Kidney (tissue), 14 donors: Measurements from ENCODE around the gene MYO1D. TPM values are rescaled to one million over a fixed set of nuclear protein-coding genes. Genes with fewer than 3 reads are reported as not detected.

Source experiments
- DNase-seq, 5 donors: peaks; one replicate each; pipeline ENCODE4 v3.0.0-alpha.2; 2013 to 2020
- FAIRE-seq: peaks from 2 replicates; lab custom pipeline; 2012; peaks lifted over from hg19 to GRCh38; lab: Jason Lieb, UNC
- H3K27ac ChIP-seq, 2 donors: one replicate each; pipeline ENCODE4 v1.7.0; 2013; ENCODE audit warnings: low read depth in 2 of 2, low read length in 2 of 2, inconsistent platforms in 1 of 2
- H3K27me3 ChIP-seq: one replicate; pipeline ENCODE4 v1.7.1; 2013; ENCODE audit warnings: low read length, inconsistent platforms; ENCODE audit not compliant: control insufficient read depth, insufficient read depth
- H3K36me3 ChIP-seq, 3 donors: one replicate each; pipeline versions ENCODE4 v1.7.0 to v1.7.1; 2013; ENCODE audit warnings: low read length in 3 of 3, control low read depth in 1 of 3, inconsistent platforms in 1 of 3; ENCODE audit not compliant: insufficient read depth in 3 of 3, control insufficient read depth in 2 of 3
- H3K4me1 ChIP-seq, 3 donors: one replicate each; pipeline versions ENCODE4 v1.7.0 to v1.7.1; 2013; ENCODE audit warnings: low read length in 3 of 3, inconsistent platforms in 1 of 3, low read depth in 1 of 3; ENCODE audit not compliant: control insufficient read depth in 2 of 3, insufficient read depth in 2 of 3
- H3K4me3 ChIP-seq, 3 donors: one replicate each; pipeline versions ENCODE4 v1.7.0 to v1.8.1; 2013; ENCODE audit warnings: low read length in 3 of 3, control low read depth in 1 of 3, inconsistent platforms in 1 of 3
- H3K9ac ChIP-seq, 3 donors: one replicate each; pipeline versions ENCODE4 v1.7.0 to v1.7.1; 2013; ENCODE audit warnings: low read length in 3 of 3, control low read depth in 1 of 3, inconsistent platforms in 1 of 3
- H3K9me3 ChIP-seq, 3 donors: one replicate each; pipeline versions ENCODE4 v1.7.0 to v1.7.1; 2013; ENCODE audit warnings: low read length in 3 of 3, control low read depth in 1 of 3, inconsistent platforms in 1 of 3; ENCODE audit not compliant: control insufficient read depth in 2 of 3, insufficient read depth in 1 of 3
- CTCF ChIP-seq: IDR thresholded peaks from 3 replicates; pipeline ENCODE4 v1.5.1; 2012; ENCODE audit warnings: mild to moderate bottlenecking, moderate library complexity, borderline replicate concordance; ENCODE audit not compliant: insufficient read depth; ENCODE audit errors: extremely low read depth
- intact Hi-C: fragments of 100-400 bp; cut with DNase I; formaldehyde crosslinking; loops from one replicate; pipeline ENCODE4 v1.11.1; 2022
- polyA plus RNA-seq: library from polyadenylated mRNA; stranded (reverse); fragments of 350-450 nt; fragmentation: Illumina TruSeq; extraction: RNeasy Lipid Tissue Mini Kit (QIAGEN cat#74804); gene quantifications from one replicate; pipeline ENCODE4 v1.2.3, GENCODE V29; 2014; ENCODE audit warnings: low read depth, low replicate concordance; ENCODE audit not compliant: insufficient read depth
- total RNA-seq: library from RNA; stranded (reverse); fragmentation: NEBNext Ultra II Directional; extraction: Animal tissue kit (Norgen Biotek cat#: 25700); gene quantifications from one replicate; pipeline ENCODE4 v1.2.1, GENCODE V29; 2021
- donor health status: control.
- donor health status: control.
- donor health status: control.
- donor health status: control.
- donor health status: control.
- donor health status: DM: yes; HTN: yes; CAD: no.
- donor health status: Normal renal cell carcinoma (clear cell type).

MYO1D gene
- total and polyA plus RNA-seq, 2 donors from 2014 or later: 21.1 to 99.9 TPM

GRCh38 chr17:32810690-32811089, 66.2 kb downstream of the MYO1D start:
- H3K27ac ChIP-seq: no peak overlapping the region
- no peaks in the 10 kb centered on the region for H3K27me3 ChIP-seq
- no peak overlapping the region for H3K9ac ChIP-seq
- intact Hi-C loops: no loop called here
- no peak overlapping the region for H3K4me3 ChIP-seq
- H3K4me1 ChIP-seq: no peaks in the 10 kb centered on the region
- H3K9me3 ChIP-seq: no peaks in the 10 kb centered on the region
- DNase-seq (no peak), FAIRE-seq (no peak)
- TF ChIP-seq CTCF: no peak
- H3K36me3 ChIP-seq: no peaks in the 10 kb centered on the region

GRCh38 chr17:32807577-32807976, 69.3 kb downstream of the MYO1D start:
- Histone ChIP-seq H3K9me3 (no peaks in the 10 kb centered on the region), H3K27ac (no peak overlapping the region)
- no peak for FAIRE-seq

GRCh38 chr17:32806646-32807045, 70.3 kb downstream of the MYO1D start:
- no peak overlapping the region for H3K9ac ChIP-seq
- no peaks in the 10 kb centered on the region for H3K9me3 ChIP-seq
- no peak overlapping the region for H3K4me3 ChIP-seq
- FAIRE-seq (no peak), DNase-seq (no peak)
- TF ChIP-seq CTCF: no peak
- no peak overlapping the region for H3K27ac ChIP-seq
- no peaks in the 10 kb centered on the region for H3K36me3 ChIP-seq
- no peaks in the 10 kb centered on the region for H3K27me3 ChIP-seq
- no peaks in the 10 kb centered on the region for H3K4me1 ChIP-seq
- intact Hi-C loops: no loop called here

More at GRCh38 chr17:32807577-32807976, 69.3 kb downstream of the MYO1D start:
- no peak for DNase-seq
- Histone ChIP-seq H3K4me1 (no peaks in the 10 kb centered on the region), H3K9ac (no peak overlapping the region), H3K36me3 (no peaks in the 10 kb centered on the region), H3K4me3 (no peak overlapping the region), H3K27me3 (no peaks in the 10 kb centered on the region)
- TF ChIP-seq CTCF: no peak
- intact Hi-C loops: no loop called here
